ENCODE data around the gene SASH3.

GRCh38 chrX:129842510-129843208 is 62.9 kb downstream of the SASH3 start:
- TF ChIP-seq SMC3 (IDR thresholded peaks at IDR 0.05) (no peak), CTCF (IDR thresholded peaks at IDR 0.05) (no peak), JUN (IDR thresholded peaks at IDR 0.05) (no peak), ZSCAN20 (CRISPR knock-in tag; IDR thresholded peaks at IDR 0.05) (no peak), RFX5 (IDR thresholded peaks at IDR 0.05) (no peak), ZFP36 (IDR thresholded peaks at IDR 0.05; ENCODE audit: borderline replicate concordance, partially characterized antibody) (no peak), ESRRA (IDR thresholded peaks at IDR 0.05; ENCODE audit: borderline replicate concordance, low read length) (no peak), RAD21 (conservative IDR thresholded peaks at IDR 0.05 in 1 of 2, IDR thresholded peaks at IDR 0.05 in 1 of 2) (no peak), CEBPB (IDR thresholded peaks at IDR 0.05) (no peak), USF2 (IDR thresholded peaks at IDR 0.05) (no peak)
